Measurements from ENCODE around the gene GFOD1. TPM values are rescaled to one million over a fixed set of nuclear protein-coding genes. Genes with fewer than 3 reads are reported as not detected.

Gene GFOD1
- total and polyA plus RNA-seq, 2 donors (not counting 1 experiment from before 2014, with no cell fraction given): 10.5 to 25.3 TPM

DNA sequence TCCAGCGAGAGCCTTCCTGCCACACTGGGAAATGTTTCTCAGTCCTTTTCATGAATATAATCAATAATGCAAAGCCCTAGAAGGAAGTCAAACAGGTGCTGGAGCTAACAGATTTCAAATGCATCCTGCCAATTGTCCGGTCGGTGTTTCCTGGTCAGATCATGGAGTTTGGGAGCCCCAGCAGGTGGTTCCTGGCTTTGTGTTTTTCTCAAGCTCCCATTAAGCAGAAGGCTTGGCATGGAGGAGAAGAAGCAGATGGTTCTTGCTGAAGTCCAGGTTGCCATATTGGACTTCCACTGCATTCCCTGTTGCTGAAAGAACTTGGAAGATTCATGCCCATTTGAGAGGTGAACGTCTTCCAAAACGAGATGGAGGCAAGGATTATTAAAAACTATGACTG is 68.6 kb downstream of the GFOD1 start:
- no peak overlapping the region for H3K4me3 ChIP-seq (replicated peaks in 1 of 4; ENCODE audit: control extremely low read depth in 1 of 4, insufficient read depth in 1 of 4, low read depth in 3 of 4, low read length in 4 of 4)
- peaks cover 3% of the 10 kb centered on the region for H3K4me1 ChIP-seq (ENCODE audit: control insufficient read depth, extremely low read depth, insufficient read depth, low read length)
- TF ChIP-seq, protein P1, sequence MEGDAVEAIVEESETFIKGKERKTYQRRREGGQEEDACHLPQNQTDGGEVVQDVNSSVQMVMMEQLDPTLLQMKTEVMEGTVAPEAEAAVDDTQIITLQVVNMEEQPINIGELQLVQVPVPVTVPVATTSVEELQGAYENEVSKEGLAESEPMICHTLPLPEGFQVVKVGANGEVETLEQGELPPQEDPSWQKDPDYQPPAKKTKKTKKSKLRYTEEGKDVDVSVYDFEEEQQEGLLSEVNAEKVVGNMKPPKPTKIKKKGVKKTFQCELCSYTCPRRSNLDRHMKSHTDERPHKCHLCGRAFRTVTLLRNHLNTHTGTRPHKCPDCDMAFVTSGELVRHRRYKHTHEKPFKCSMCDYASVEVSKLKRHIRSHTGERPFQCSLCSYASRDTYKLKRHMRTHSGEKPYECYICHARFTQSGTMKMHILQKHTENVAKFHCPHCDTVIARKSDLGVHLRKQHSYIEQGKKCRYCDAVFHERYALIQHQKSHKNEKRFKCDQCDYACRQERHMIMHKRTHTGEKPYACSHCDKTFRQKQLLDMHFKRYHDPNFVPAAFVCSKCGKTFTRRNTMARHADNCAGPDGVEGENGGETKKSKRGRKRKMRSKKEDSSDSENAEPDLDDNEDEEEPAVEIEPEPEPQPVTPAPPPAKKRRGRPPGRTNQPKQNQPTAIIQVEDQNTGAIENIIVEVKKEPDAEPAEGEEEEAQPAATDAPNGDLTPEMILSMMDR (conservative IDR thresholded peaks at IDR 0.05 in 1 of 2, IDR thresholded peaks at IDR 0.05 in 1 of 2; ENCODE audit: low read depth in 1 of 2, low read length in 2 of 2): no peak
- no peak for TF ChIP-seq EZH2 (IDR thresholded peaks at IDR 0.05; ENCODE audit: low read length, missing control alignments)
- H3K9ac ChIP-seq (ENCODE audit: insufficient read depth, low read length): no peak overlapping the region
- no peak overlapping the region for H2AFZ ChIP-seq (ENCODE audit: low read length)
- H4K20me1 ChIP-seq (ENCODE audit: control insufficient read depth, extremely low read depth, insufficient read depth, low read length): no peaks in the 10 kb centered on the region
- H3K4me2 ChIP-seq (ENCODE audit: extremely low read depth, insufficient read depth, low read length): no peak overlapping the region
- no peak for DNase-seq (ENCODE audit: low read depth in 2 of 2)
- no peaks in the 10 kb centered on the region for H3K79me2 ChIP-seq (ENCODE audit: control insufficient read depth, insufficient read depth, low read length)
- no peak overlapping the region for H3K27ac ChIP-seq (ENCODE audit: insufficient read depth, low read length)
- H3K36me3 ChIP-seq (ENCODE audit: control insufficient read depth, insufficient read depth, low read length): no peaks in the 10 kb centered on the region
- H3K9me3 ChIP-seq (ENCODE audit: control insufficient read depth, insufficient read depth, low read depth, low read length): no peaks in the 10 kb centered on the region
- H3K27me3 ChIP-seq (ENCODE audit: control insufficient read depth, insufficient read depth, low read length): no peaks in the 10 kb centered on the region

DNA sequence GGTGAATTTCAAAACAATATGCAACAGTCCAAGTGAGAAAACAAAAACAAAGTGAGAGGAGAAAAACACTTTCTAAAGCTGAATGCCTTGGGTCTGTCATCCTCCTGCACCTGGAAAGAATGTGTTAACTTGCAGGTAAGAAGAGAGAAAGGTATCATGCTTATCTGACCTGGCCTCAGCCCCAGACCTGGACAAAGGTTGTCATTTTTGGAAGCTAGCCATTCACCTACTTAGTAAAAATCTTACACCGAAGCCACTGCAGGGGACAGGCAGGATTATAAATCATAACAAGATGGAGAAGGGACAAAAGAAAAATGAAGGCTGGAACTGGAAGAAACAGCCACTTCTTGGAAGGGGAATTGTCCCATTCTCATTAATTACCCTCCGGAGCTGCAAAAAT is 69.4 kb downstream of the GFOD1 start:
- Histone ChIP-seq H4K20me1 (ENCODE audit: control insufficient read depth, extremely low read depth, insufficient read depth, low read length) (no peaks in the 10 kb centered on the region), H3K9me3 (ENCODE audit: control insufficient read depth, insufficient read depth, low read depth, low read length) (no peaks in the 10 kb centered on the region), H3K27me3 (ENCODE audit: control insufficient read depth, insufficient read depth, low read length) (no peaks in the 10 kb centered on the region), H3K9ac (ENCODE audit: insufficient read depth, low read length) (no peak overlapping the region), H3K4me2 (ENCODE audit: extremely low read depth, insufficient read depth, low read length) (no peak overlapping the region), H3K4me1 (ENCODE audit: control insufficient read depth, extremely low read depth, insufficient read depth, low read length) (peaks cover 10% of the 10 kb centered on the region), H3K27ac (ENCODE audit: insufficient read depth, low read length) (no peak overlapping the region), H3K79me2 (ENCODE audit: control insufficient read depth, insufficient read depth, low read length) (no peaks in the 10 kb centered on the region), H3K36me3 (ENCODE audit: control insufficient read depth, insufficient read depth, low read length) (no peaks in the 10 kb centered on the region), H2AFZ (ENCODE audit: low read length) (no peak overlapping the region), H3K4me3 (replicated peaks in 1 of 4; ENCODE audit: control extremely low read depth in 1 of 4, insufficient read depth in 1 of 4, low read depth in 3 of 4, low read length in 4 of 4) (no peak overlapping the region)
- no peak for TF ChIP-seq EZH2 (IDR thresholded peaks at IDR 0.05; ENCODE audit: low read length, missing control alignments)
- TF ChIP-seq, protein P1 (conservative IDR thresholded peaks at IDR 0.05 in 1 of 2, IDR thresholded peaks at IDR 0.05 in 1 of 2; ENCODE audit: low read depth in 1 of 2, low read length in 2 of 2): no peak
- no peak for DNase-seq (ENCODE audit: low read depth in 2 of 2)

DNA sequence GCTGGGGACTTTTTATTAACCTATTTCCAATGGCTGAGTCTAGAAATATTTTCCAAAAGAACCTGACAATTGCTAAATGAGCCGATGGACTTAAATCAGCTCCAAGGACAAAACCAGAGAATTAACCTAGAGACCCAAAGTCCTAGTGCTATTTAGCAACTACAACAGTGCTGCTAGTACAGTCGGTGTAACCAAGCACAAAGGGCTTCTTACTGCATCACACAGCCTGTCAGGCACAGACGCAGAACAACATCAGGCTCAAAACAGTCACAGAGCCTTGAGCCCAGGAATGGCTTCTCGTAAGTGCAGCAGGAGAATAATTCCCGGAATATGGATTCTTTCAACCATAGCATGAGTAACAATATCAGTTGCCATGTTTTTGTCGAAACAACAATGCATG is 70.0 kb downstream of the GFOD1 start:
- no peak overlapping the region for H3K4me2 ChIP-seq (ENCODE audit: extremely low read depth, insufficient read depth, low read length)
- H3K9ac ChIP-seq (ENCODE audit: insufficient read depth, low read length): no peak overlapping the region
- H3K27me3 ChIP-seq (ENCODE audit: control insufficient read depth, insufficient read depth, low read length): no peaks in the 10 kb centered on the region
- peaks cover 10% of the 10 kb centered on the region for H3K4me1 ChIP-seq (ENCODE audit: control insufficient read depth, extremely low read depth, insufficient read depth, low read length)
- H3K9me3 ChIP-seq (ENCODE audit: control insufficient read depth, insufficient read depth, low read depth, low read length): no peaks in the 10 kb centered on the region
- no peaks in the 10 kb centered on the region for H3K79me2 ChIP-seq (ENCODE audit: control insufficient read depth, insufficient read depth, low read length)
- no peaks in the 10 kb centered on the region for H3K36me3 ChIP-seq (ENCODE audit: control insufficient read depth, insufficient read depth, low read length)
- no peak for DNase-seq (ENCODE audit: low read depth in 2 of 2)
- no peak overlapping the region for H2AFZ ChIP-seq (ENCODE audit: low read length)
- H4K20me1 ChIP-seq (ENCODE audit: control insufficient read depth, extremely low read depth, insufficient read depth, low read length): no peaks in the 10 kb centered on the region
- H3K27ac ChIP-seq (ENCODE audit: insufficient read depth, low read length): no peak overlapping the region
- H3K4me3 ChIP-seq (replicated peaks in 1 of 4; ENCODE audit: control extremely low read depth in 1 of 4, insufficient read depth in 1 of 4, low read depth in 3 of 4, low read length in 4 of 4): no peak overlapping the region
- TF ChIP-seq, protein P1 (conservative IDR thresholded peaks at IDR 0.05 in 1 of 2, IDR thresholded peaks at IDR 0.05 in 1 of 2; ENCODE audit: low read depth in 1 of 2, low read length in 2 of 2): no peak
- no peak for TF ChIP-seq EZH2 (IDR thresholded peaks at IDR 0.05; ENCODE audit: low read length, missing control alignments)

All from fibroblast of lung (primary cell).